ENCODE results near the gene ST8SIA5. TPM values are rescaled to one million over a fixed set of nuclear protein-coding genes. Genes with fewer than 3 reads are reported as not detected.
A peak's percentile ranks its signal among the peaks of the same experiment; 100 is the strongest.

ST8SIA5 gene
- total and polyA plus RNA-seq, 8 donors, result 0.09 to 0.43 (median 0.27) TPM

- Histone ChIP-seq H3K4me1 (peaks cover 0 to 10% of the 10 kb centered on the region in 2 donors), H3K4me3 (no peak overlapping the region), H3K27ac (no peak overlapping the region), H3K9me3 (no peaks in the 10 kb centered on the region), H3K27me3 (no peaks in the 10 kb centered on the region), H3K36me3 (no peaks in the 10 kb centered on the region)
- intact Hi-C loops (cut with DNase I), result no loop called here
- DNase-seq (no peak), ATAC-seq (no peak)
- no peak for TF ChIP-seq CTCF (IDR thresholded peaks at IDR 0.05)
Measured at GRCh38 chr18:46721331-46721730, 35.5 kb downstream of the ST8SIA5 start.

- Histone ChIP-seq H3K4me3 (no peak overlapping the region), H3K27ac (no peak overlapping the region), H3K36me3 (no peaks in the 10 kb centered on the region), H3K27me3 (no peaks in the 10 kb centered on the region), H3K9me3 (no peaks in the 10 kb centered on the region), H3K4me1 (peaks cover 0 to 10% of the 10 kb centered on the region in 2 donors)
- DNase-seq (no peak), ATAC-seq (no peak)
- TF ChIP-seq CTCF (IDR thresholded peaks at IDR 0.05), result no peak
- intact Hi-C loops (cut with DNase I), result no loop called here
Measured at GRCh38 chr18:46720521-46720920, 36.3 kb downstream of the ST8SIA5 start.

GRCh38 chr18:46720092-46720491, 36.8 kb downstream of the ST8SIA5 start:
- intact Hi-C loops (cut with DNase I), result no loop called here
- H3K4me3 ChIP-seq, result no peak overlapping the region

GRCh38 chr18:46719388-46719787, 37.5 kb downstream of the ST8SIA5 start:
- Histone ChIP-seq H3K9me3 (no peaks in the 10 kb centered on the region), H3K4me1 (peaks cover 0 to 10% of the 10 kb centered on the region in 2 donors), H3K36me3 (no peaks in the 10 kb centered on the region), H3K27ac (no peak overlapping the region), H3K4me3 (no peak overlapping the region), H3K27me3 (no peaks in the 10 kb centered on the region)
- DNase-seq, result no peak
- no peak for TF ChIP-seq CTCF (IDR thresholded peaks at IDR 0.05)
- intact Hi-C loops (cut with DNase I), result no loop called here
- ATAC-seq, result no peak

More at GRCh38 chr18:46720092-46720491, 36.8 kb downstream of the ST8SIA5 start:
- Histone ChIP-seq H3K4me1 (peaks cover 0 to 10% of the 10 kb centered on the region in 2 donors), H3K36me3 (no peaks in the 10 kb centered on the region), H3K9me3 (no peaks in the 10 kb centered on the region), H3K27ac (no peak overlapping the region), H3K27me3 (no peaks in the 10 kb centered on the region)
- DNase-seq, result no peak
- ATAC-seq, result no peak
- TF ChIP-seq CTCF (IDR thresholded peaks at IDR 0.05), result no peak

- DNase-seq (no peak), ATAC-seq (peak; percentile 82)
- Histone ChIP-seq H3K36me3 (no peaks in the 10 kb centered on the region), H3K4me3 (no peak overlapping the region), H3K27ac (peak overlapping the region in 1 of 2 donors; percentile 28), H3K9me3 (no peaks in the 10 kb centered on the region), H3K4me1 (peaks cover 0 to 10% of the 10 kb centered on the region in 2 donors), H3K27me3 (no peaks in the 10 kb centered on the region)
- intact Hi-C loops (cut with DNase I), result no loop called here
- no peak for TF ChIP-seq CTCF (IDR thresholded peaks at IDR 0.05)
Measured at GRCh38 chr18:46718501-46719341, 38.1 kb downstream of the ST8SIA5 start.
